ENCODE measurements around the gene PAFAH1B2.
"Not testable (repeated sequence)": the region's sequence is repeated elsewhere in the genome, so short reads cannot be mapped to it uniquely, and the experiment has no call there.

The PAFAH1B2 gene

DNA sequence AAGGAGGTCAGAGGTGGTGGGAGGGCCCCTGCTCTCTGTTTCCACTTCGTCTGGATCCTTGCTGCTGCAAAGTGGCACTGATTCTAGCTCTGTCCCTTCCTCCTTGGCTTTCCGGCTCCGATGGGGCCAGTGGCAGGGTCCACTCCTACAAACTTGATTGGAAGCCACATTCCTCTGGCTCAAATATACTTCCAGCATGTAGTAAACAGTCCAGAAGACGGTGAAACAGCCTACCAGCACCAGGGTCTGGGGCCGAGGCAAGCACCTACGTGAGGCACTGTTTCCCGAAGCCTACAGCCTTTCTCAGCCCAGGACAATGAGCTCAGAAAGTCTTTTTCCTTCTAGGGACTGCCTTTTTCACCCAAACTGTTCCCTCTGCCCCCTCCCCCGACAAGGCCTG is 62.0 kb downstream of the PAFAH1B2 start:
- DNase-seq = not testable (repeated sequence)

DNA sequence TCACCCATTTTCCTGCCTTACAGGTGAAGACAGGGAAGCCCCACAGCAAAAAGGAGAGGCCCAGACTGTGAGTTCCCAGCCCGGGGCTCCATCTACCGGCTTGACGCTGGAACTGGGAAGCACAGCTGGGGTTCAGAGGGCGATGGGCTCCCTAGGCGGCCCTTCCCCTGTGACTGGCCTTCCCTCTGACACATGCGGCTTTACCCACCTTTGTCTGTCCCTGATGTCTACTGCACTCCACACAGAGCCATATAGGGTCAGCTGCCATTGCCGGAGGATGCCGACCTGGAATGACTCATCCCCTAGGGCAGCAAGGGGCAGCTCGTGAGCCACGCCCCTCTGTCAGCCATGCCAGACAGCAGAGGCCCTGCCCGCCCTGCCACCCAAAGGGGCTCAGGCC is 62.8 kb downstream of the PAFAH1B2 start:
- DNase-seq = not testable (repeated sequence)

DNA sequence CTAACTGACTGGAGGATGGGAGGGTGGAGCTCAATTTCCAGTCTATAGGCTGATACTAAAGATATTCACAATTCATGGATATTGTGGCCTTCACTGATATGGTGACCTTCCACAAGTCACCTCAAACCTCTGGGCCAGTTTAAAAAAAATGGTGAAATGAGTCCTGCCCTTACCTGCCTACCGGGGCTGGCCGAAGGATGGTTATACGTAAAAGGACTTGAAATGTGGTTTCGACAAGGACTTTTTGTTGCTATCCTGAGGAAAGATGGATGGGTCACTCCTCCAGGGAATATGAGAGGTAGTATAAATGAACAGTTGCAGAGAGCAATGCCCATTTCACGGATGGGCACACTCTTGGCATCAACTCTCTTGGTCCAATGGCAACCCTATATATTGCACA is 63.4 kb downstream of the PAFAH1B2 start:
- not testable (repeated sequence) for DNase-seq

DNA sequence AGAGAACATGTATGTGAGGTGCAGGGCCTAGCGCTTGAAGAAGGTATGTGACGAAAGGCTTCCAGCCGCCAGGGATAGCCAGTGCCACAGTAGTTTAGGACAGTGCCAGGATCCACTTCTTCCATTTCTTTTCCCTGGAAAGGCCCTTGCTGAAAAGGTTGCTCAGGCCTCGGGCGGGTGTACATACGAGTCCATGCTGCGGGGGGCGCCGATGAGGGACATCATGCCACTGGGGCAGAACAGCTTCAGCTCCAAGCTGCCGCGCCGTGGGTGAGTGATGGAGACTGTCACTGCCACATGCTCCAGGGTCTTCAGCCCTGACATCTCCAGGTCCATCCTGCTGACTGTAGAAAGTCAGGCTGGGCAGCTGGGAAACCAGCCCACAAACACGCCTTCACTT is 64.6 kb downstream of the PAFAH1B2 start:
- DNase-seq = not testable (repeated sequence)

DNA sequence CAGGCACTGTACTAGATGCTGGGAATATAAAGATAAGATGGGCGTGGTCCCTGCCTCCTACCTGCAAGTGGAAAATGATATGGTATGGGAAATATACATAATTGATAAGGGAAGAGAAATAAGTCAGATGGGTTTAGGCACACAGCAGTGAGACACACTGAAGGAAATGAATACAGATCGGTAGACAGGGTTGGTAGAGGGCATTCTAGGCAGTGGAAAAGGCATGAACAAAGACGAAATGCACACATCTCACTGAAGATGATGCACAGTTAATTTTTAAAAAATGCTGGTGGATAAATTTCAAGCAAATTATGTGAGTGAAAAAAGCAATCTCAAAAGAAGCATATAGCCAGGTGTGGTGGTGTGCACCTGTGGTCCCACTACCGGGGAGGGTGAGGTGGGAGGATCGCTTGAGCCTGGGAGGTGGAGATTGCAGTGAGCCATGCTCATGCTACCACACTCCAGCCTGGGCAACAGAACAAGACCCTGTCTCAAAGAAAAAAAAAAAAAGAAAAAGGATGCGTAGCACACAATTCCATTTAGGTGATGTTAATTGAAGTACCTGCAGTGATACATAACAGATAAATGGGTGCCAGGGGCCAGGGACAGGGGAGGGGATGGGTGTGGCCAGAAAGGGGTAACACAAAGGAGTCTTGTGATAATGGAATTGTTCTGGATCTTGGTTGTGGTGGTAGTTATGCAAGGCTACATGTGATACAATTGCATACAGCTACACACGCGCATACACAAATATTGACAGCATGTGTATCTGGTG is 65.5 kb downstream of the PAFAH1B2 start:
- not testable (repeated sequence) for DNase-seq

DNA sequence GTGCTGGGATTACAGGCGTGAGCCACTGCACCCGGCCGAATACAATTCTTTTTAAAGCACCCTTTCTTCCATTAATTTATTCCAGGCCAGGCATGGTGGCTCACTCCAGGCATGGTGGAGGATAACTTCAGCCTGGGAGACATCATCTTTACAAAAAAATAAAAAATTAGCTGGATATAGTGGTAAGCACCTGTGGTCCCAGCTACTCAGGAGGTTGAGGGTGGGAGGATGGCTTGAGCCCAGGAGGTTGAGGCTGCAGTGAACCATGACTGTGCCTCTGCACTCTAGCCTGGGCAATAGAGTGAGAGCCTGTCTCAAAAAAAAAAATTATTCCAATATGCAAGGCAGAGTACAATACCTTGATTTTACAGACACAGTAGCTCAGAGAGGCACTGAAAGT is 66.5 kb downstream of the PAFAH1B2 start:
- DNase-seq = no peak

DNA sequence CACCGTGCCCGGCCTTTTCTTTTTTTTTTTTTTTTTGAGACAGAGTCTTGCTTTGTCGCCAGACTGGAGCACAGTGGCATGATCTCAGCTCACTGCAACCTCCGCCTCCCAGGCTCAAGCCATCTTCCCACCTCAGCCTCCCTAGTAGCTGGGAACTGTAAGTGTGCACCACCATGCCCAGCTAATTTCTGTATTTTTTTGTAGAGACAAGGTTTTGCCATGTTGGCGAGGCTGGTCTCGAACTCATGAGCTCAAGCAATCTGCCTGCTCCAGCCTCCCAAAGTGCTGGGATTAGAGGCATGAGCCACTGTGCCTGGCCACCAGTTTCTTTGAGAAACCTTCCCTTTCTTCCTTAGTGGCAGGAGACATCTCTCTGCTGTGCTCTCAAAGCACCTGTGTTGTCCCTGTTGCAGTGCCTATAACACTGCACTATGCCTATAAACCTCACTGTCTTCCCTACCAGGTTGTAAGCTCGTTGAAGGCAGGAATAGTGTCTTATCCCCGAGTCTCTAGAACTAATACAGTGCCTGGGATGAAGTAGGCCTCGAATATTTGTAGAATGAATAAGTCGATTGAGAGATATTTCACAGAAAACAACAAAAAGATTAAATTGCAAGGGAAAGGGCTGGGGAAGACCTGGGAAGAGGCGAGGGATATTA is 68.7 kb downstream of the PAFAH1B2 start:
- no peak for DNase-seq

DNA sequence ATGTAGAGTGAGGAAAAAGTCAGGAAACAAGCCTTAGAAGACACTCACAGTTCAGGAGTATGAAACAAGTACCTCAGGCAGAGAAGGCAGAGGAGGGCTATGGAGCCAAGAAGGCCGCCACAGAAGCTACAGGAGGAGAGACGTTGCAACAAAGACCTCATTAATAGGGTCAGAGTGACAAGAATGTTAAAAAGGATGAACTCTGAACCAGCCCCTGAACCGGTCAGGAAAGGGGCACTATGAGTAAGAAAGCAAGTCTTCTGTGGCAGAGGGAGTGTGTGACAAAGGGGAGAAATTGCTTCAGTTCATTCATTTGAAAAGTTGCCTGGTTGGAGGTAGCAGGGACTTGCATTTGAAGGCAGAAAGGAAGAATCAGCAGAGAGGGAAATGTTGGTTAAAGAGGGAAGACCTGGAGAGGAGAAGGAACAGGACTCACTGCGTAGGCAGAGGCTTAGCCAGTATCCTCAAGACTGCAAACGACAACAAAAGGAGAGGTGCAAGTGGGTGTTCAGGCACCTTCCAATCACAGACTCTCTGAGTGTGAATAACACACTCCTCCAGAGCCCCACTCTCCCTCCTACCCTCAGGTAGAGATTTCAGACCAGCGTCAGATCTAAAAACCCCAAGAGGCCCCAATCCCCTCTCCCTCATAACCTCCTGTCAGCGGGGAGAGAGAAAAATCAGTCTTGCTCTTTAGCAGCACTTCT is 70.5 kb downstream of the PAFAH1B2 start:
- no peak for DNase-seq

DNA sequence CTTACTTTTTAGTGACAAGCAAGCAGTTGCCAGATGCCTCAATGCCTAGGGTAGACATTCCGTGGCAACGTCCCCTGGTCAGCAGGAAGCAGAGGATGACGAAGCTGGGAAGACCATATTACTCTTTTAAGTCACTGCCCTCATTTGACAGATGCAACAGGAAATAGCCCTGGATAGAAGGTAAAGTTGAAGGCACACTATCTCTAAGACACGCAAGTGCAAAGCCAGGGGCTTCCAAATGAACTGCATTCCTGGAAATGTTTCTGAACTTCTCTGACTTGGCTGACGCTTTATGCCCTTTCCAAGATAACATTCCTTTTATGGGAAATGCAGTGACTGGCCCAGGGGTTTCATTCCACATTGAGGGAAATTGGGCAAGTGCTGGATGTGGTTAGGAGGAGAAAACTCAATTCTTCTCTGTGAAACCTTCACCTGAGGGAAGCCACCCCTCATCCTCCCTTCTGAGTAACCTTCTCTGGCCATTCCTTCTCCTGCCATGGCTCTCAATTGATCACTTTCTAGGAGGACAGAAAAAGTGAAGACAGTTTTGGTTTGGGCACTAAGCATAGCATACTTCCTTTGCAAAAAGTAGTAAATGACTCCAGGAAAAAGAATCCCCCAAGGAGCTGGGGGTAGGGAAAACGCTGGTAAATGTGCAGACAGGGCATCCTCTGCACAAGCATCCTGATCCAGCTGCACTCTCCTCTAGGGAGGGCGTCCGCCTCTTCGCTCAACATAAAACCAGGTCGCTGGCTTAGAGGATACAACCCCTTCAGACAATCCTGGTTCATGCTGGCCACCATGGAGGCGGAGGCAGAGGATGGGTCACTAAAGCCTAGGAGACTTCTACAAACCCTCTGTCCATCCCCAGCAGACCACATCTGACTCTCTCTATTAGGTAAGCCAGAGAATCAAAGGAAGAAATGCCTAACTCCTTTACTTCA is 73.3 kb downstream of the PAFAH1B2 start:
- DNase-seq = no peak

DNA sequence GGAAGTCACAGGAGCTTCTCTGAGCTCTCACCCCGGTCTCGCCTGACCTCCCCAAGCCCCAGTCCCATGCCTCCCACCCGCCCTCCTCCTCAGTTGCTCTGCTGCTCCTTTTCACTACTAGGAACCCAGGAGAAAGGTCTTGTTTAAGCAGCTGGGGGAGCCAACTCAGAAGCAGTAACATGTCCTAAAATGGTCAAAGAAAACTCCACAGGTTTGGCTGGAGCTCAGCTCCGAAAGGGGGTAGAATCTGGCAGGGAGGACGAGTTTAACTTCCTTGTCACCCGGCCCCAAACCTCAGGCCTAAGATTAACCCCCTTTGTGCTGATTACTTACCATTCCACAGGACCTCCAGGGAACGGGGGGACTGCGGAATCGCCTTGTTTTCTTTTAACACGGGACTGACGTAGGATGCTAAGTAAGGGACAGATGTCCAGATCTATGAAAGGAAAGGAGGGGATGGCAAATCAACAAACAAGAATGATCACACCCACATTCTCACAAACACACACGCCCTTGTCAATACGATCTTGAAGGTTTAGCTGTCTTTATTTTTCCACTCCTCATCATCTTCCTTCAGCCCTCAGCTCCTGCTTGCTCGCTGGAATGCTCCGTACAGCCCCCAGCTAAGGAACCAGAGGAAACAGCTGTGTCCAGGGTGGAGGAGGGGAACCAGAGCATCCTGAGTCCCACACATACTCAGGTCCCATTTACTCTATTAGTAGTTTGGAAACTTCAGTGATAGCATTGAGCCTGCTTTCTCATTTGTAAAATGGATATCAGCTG is 74.2 kb downstream of the PAFAH1B2 start:
- DNase-seq = no peak

DNA sequence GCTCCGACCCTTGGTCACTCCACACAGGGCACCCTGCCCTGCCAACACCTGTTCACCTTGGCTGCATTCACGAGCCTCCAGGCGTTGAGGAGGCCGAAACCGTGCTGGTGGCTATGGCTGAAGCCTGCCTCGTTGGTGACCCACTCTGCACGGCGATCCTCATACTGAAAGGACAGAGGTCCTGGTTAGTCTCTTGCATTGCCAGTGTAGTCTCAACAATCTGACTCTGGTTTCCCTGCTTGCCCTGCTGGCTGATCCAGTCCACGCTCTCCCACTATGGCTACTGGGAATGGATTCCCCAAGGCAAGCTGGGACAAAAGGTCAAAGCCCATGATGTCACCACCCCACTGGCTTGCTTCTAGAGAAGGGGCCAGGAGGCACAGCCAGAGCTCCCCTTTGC is 74.9 kb downstream of the PAFAH1B2 start:
- DNase-seq = no peak

DNA sequence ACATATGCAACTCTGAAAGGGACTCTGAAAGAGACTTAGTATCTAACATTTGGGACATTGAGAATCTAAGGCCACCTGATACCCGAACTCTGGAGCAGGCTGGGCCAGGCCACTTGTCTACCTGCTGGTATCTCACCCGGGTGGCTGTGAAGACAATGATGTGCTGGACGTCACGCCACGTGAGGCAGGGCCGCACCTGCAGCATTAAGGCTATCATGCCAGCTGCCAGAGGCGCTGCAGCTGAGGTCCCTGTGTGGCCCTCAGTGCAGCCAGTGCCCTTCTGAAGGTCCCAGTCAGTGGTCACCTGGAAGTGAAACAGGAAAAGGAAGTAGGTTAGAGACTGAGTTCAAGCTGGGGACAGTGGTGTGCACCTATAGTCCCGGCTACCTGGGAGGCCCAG is 75.4 kb downstream of the PAFAH1B2 start:
- no peak for DNase-seq

DNA sequence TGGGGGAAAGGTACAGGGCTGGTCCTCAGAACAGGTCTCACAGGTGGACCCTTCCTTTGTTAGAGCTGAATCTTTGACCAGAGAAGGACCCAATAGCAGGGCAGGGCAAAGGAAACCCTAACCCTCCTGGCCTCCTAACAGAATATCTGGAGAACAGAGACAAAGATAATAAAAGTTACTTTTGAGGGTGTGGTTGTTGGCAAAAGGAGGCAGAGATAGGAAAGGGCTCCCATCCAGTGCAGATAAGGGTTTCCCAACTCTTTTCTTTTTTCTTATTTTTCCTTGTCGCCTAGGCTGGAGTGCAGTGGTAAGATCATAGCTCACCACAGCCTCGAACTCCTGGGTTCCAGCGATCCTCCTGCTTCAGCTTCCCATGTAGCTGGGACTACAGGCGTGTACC is 75.9 kb downstream of the PAFAH1B2 start:
- DNase-seq = no peak

DNA sequence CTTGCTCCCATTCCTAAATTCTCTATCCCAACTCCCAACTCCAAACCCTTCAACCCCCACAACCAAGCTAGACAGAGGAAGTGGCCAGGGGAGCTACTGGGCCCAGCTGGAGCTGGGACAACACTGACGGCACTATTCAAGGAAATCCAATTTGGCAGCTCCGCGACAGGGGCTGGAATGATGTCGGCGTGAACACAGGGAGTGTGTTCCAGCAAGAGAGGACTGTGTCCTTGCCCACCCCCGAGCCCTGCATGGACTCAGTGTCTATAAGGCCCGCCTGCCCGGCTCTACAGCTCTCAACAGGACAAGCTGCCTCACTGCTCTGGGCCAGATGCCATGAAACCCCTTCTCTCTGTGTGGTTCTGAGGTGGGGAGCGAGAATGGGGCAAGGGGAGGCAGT is 76.5 kb downstream of the PAFAH1B2 start:
- DNase-seq = no peak

DNA sequence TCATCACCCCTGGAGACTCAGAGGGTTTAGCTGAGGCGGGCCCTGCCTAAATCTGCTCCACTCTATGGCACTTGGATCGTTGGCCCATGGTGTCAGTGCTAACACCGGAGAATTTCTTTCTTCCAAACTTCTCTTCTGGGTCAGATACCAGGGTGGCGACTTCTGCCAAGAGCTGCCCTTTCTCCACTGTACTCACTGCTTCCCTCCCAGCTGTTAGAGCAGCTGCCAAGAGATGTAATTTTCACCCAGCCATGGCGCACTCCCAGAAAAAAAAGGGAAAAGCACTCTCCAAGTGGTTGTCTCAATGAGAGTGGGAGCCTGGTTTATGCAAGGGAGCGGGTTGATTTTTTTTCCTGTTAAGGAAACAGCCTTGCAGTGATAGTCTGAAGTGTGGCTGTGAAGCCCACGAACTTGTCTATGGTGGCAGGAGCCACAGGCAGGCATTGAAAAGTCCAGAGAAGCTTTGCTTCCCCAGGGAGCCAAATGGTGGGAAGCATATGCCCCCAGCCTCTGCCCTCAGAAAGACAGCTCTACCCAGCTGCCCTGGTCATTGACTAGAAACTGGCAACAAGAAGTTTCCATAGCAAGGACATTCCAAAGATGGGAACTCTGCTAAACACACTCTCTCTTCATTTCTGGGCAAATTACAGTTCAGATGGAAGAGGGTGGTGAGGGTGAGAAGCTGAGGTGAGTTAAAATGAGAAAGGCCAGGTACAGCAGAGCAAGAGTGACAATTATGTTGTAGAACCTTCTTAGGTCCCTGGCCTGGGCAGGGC is 77.1 kb downstream of the PAFAH1B2 start:
- no peak for DNase-seq

DNA sequence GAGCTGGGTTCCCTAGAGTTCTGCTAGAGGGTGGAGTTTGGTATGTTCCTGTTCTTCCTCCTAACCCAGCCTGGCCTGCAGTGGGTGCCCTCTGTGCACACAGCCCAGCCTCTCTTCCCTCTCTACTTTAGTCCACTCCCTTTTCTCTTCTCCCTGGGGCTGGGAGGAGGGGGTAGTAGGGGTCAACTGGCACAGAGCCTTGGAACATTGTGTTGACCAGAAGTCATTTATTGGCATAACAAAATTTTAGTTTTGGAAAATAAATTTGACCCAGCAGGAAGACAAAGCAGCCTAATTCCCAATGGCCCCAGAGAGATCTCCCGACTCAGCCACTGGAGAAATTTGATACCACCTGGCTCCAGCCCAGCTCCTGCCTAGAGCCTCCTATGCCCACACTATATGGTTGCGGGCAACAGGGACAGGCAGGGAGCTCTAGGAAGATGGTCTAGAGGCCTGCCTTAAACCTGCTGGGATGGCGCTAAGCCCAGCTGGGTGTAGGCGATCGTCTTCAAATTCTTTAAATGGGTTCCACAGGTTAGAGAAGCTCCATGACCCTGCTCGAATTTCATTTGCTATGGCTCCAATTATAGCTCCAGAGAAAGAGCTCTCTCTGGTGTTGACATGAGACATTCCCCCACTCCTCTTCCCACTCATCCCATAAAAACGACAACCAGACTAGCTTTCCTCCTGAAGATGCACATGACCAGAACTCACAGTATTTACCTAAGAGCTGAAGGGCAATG is 77.9 kb downstream of the PAFAH1B2 start:
- DNase-seq = no peak

DNA sequence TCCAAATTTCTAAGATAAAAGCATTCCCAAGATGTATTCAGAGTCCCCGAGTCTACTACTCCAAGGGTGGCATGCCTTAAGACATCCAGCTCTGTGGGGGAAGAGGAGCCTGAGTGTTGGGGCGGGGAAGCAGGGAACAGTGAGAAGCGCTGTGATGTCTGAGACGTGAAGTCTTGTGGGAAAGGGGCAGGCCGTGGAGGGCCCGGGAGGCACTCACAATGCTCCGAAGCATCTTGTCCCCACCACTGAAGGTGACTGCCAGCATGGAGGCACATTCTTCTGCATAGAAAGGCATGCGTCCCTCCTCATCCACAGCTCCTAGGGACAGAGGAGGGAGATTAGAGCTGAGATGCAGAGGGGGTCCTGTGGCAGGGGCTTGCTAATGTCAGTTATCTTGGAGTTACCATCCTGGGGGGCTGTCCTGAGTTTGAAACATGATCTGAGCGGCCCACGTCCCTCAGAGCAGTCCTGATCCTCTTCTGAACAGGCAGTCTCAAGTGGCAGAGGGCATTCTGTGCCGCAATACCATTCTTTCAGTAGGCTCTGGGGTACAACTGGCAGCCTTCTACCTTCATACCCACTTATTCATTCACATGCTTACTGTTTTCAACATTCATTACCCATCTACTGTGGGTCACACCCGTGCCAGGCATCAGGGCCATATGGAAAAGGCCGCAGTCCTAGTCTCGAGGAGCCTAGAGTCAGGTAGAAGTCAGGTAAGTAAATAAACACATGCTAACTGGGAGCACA is 79.1 kb downstream of the PAFAH1B2 start:
- DNase-seq = no peak

DNA sequence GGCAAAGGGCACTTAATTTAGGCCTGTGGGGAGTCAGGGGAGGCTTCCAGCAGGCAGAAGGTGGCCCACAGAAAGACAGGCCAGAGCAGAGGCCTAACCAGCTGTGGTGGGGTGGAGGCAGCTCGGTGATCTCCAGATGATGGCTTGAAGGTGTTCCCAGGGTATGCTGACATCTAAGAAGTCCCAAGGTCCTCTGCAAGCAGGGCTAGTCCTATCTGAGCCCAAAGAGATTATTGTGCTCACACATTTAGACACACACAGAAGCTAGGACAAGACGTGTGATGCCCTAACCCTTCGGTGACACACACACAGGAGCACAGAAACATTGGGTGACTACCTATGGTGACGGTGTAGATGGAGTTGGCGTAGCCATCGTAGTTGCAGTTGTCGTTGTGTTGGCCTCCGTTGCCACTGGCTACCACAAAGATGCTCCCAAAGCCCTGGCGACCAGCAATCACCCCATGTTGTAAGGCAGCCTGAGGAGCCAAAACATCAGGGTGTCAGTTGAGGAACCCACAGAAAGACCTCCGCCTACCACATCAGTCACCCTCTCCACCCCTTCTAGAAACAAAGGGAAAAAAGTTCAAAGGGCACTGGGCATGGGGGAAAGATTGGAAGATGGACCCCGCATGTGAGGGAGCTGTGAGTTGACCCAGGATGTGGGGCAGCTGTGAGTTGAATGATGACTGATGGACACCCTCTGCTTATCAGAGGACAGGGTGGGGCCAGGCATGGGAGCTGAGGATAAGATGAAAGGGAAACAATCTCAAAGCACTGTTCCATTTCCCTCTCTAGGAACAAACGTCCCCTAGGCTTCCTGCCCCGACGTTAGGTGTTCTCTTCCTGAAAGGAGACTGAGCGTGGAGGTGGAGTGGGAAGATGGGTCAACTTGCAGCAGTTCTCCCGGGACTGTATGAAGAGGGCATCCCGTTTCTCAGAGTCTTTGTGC is 79.9 kb downstream of the PAFAH1B2 start:
- no peak for DNase-seq

Measured in NCI-H774 (cell line).